SH-SY5Y (cell line): ENCODE results near the gene HMCES.

Experiments used
- GATA2 ChIP-seq: IDR thresholded peaks from 2 replicates; pipeline ENCODE4 v1.6.1; 2011; ENCODE audit warnings: mild to moderate bottlenecking, low read depth, low read length
- GATA3 ChIP-seq: IDR thresholded peaks from 2 replicates; pipeline ENCODE4 v1.6.1; 2011; ENCODE audit warnings: low read depth, mild to moderate bottlenecking, low read length, moderate library complexity

GRCh38 chr3:129341331-129342141 is 62.9 kb downstream of the HMCES start:
- no peak for TF ChIP-seq GATA3
- TF ChIP-seq GATA2, result no peak
